WTC11 (cell line): Measurements from ENCODE around the gene DCAF6.

Experiments used
- CTCF ChIP-seq: fragments of 200-600 bp; IDR thresholded peaks from 2 replicates; pipeline ENCODE4 v1.8.0; 2022; ENCODE audit warnings: antibody characterized with exemption
- ZNF263 ChIP-seq: sonication (generic); formaldehyde crosslinking; IDR thresholded peaks from 2 replicates; pipeline ENCODE4 v1.8.1; 2022; ENCODE audit warnings: low read depth, mild to moderate bottlenecking, moderate library complexity, missing genetic modification reagents

- no peak for TF ChIP-seq ZNF263
- TF ChIP-seq CTCF, result no peak
These were observed 120.9 kb downstream of the DCAF6 start for GRCh38 chr1:168057355-168057754.
